Spleen (tissue), 11 donors: ENCODE data around the gene LRP11. TPM values are rescaled to one million over a fixed set of nuclear protein-coding genes. Genes with fewer than 3 reads are reported as not detected.
"Not testable (repeated sequence)": the region's sequence is repeated elsewhere in the genome, so short reads cannot be mapped to it uniquely, and the experiment has no call there.

ENCODE experiments used
- DNase-seq: peaks from one replicate; pipeline ENCODE4 v3.0.0-alpha.2; 2020
- H3K27ac ChIP-seq, 8 donors: fragments of 200-600 bp; sonication (generic) in 7 of 8; 1 replicate in 4 of 8; 2 replicates in 4 of 8; pipeline versions ENCODE4 v1.5.0 to v1.8.0; 2016 to 2021; ENCODE audit warnings: inconsistent platforms in 4 of 8, mild to moderate bottlenecking in 4 of 8, moderate library complexity in 1 of 8
- H3K27me3 ChIP-seq, 7 donors: fragments of 200-600 bp; sonication (generic) in 6 of 7; replicated peaks in 1 of 7; 1 replicate in 4 of 7; 2 replicates in 3 of 7; pipeline versions ENCODE4 v1.5.0 to v1.8.0; 2016 to 2021; ENCODE audit warnings: inconsistent platforms in 3 of 7, mild to moderate bottlenecking in 1 of 7
- H3K36me3 ChIP-seq, 6 donors: fragments of 200-600 bp; sonication (generic) in 5 of 6; 1 replicate in 4 of 6; 2 replicates in 2 of 6; pipeline versions ENCODE4 v1.5.0 to v1.8.0; 2016 to 2021; ENCODE audit warnings: inconsistent platforms in 2 of 6
- H3K4me1 ChIP-seq, 6 donors: fragments of 200-600 bp; sonication (generic) in 5 of 6; 1 replicate in 3 of 6; 2 replicates in 3 of 6; pipeline versions ENCODE4 v1.5.0 to v1.8.0; 2016 to 2021; ENCODE audit warnings: inconsistent platforms in 3 of 6
- H3K4me3 ChIP-seq, 8 donors: fragments of 200-600 bp; sonication (generic) in 7 of 8; 1 replicate in 4 of 8; 2 replicates in 4 of 8; pipeline versions ENCODE4 v1.5.0 to v1.8.0; 2016 to 2021; ENCODE audit warnings: inconsistent platforms in 4 of 8, mild to moderate bottlenecking in 4 of 8, moderate library complexity in 2 of 8
- H3K9me3 ChIP-seq, 8 donors: fragments of 200-600 bp; sonication (generic) in 7 of 8; 1 replicate in 4 of 8; 2 replicates in 4 of 8; pipeline versions ENCODE4 v1.5.0 to v1.8.0; 2016 to 2021; ENCODE audit warnings: inconsistent platforms in 4 of 8
- CTCF ChIP-seq, 11 experiments: fragments of 200-600 bp in 7 of 11; fragments of 450-650 bp in 4 of 11; sonication (generic) in 4 of 11; IDR thresholded peaks in 8 of 11; conservative IDR thresholded peaks in 3 of 11; 1 replicate in 7 of 11; 2 replicates in 4 of 11; pipeline versions ENCODE4 v1.4.0 to v1.8.0; 2016 to 2021; ENCODE audit warnings: antibody characterized with exemption in 11 of 11, inconsistent platforms in 4 of 11, mild to moderate bottlenecking in 1 of 11
- POLR2A ChIP-seq, 3 donors: fragments of 450-650 bp; IDR thresholded peaks; one replicate each; pipeline ENCODE4 v1.5.1; 2017; ENCODE audit warnings: antibody characterized with exemption in 3 of 3, mild to moderate bottlenecking in 1 of 3
- POLR2AphosphoS5 ChIP-seq, 3 donors: sonication (generic); formaldehyde crosslinking; IDR thresholded peaks; one replicate each; pipeline ENCODE4 v1.5.1; 2017; ENCODE audit warnings: antibody characterized with exemption in 3 of 3
- WGBS, 5 donors: extraction: QIAGEN DNeasy Blood & Tissue Kit in 3 of 5; methylation state at CpG; one replicate each; pipeline versions ENCODE4 v1.1.5 to v1.1.7; 2013 to 2018; 5-methylcytosine and 5-hydroxymethylcytosine counted together
- intact Hi-C: fragments of 100-400 bp; cut with DNase I; formaldehyde crosslinking; loops from one replicate; pipeline ENCODE4 v1.15.0; 2023; ENCODE audit warnings: low total_unique reads
- polyA plus RNA-seq, 3 donors: library from polyadenylated mRNA; stranded (reverse); fragments of 200-250 nt; gene quantifications; one replicate each; pipeline ENCODE4 v1.2.1, GENCODE V29; 2013
- total RNA-seq, 7 donors: library from RNA; depleted of rRNA in 3 of 7; stranded (reverse); fragments of >200 nt in 3 of 7; fragmentation: NEBNext Ultra II Directional in 4 of 7; extraction: Animal tissue kit (Norgen Biotek cat#: 25700) in 4 of 7; gene quantifications; one replicate each; pipeline versions ENCODE4 v1.1.0 to v1.2.1, GENCODE V29; 2016 to 2021
- donor health status: healthy with polysubstance abuse.
- donor health status: DM: no; HTN: no; CAD: no; lungs with moderate emphysema.
- donor health status: DM: no; HTN: no; CAD: no.
- donor health status: Bipolar disorder and iron deficiency.
- donor health status: healthy.
- donor health status: DM: no; HTN: no; CAD: no.
- donor health status: DM: yes; HTN: yes; CAD: no.

Gene LRP11
- total and polyA plus RNA-seq, 10 donors, result 0.65 to 15.0 (median 7.1) TPM

- DNase-seq, result no peak
- Histone ChIP-seq H3K4me1 (peaks cover 0 to 19% (median 12%) of the 10 kb centered on the region in 6 donors), H3K4me3 (no peak overlapping the region), H3K36me3 (no peaks in the 10 kb centered on the region), H3K27ac (no peak overlapping the region), H3K9me3 (no peaks in the 10 kb centered on the region), H3K27me3 (peaks cover 0 to 10% (median 0%) of the 10 kb centered on the region in 7 donors)
- intact Hi-C loops, result no loop called here
- 91 to 98% (median 93%) methylated on average over 5 of the region's 5 CpGs for WGBS, 5 donors
- TF ChIP-seq POLR2A (IDR thresholded peaks at IDR 0.05), result no peak
- TF ChIP-seq POLR2AphosphoS5 (IDR thresholded peaks at IDR 0.05), result no peak
- TF ChIP-seq CTCF (IDR thresholded peaks at IDR 0.05 in 8 of 11, conservative IDR thresholded peaks at IDR 0.05 in 3 of 11), result no peak
Observed at GRCh38 chr6:149855040-149855654, 9.0 kb downstream of the LRP11 start.

- peaks cover 0 to 19% (median 12%) of the 10 kb centered on the region in 6 donors for H3K4me1 ChIP-seq
- no peak overlapping the region for H3K27ac ChIP-seq
- no peak overlapping the region for H3K4me3 ChIP-seq
- TF ChIP-seq POLR2AphosphoS5 (IDR thresholded peaks at IDR 0.05) (no peak), POLR2A (IDR thresholded peaks at IDR 0.05) (no peak), CTCF (IDR thresholded peaks at IDR 0.05 in 8 of 11, conservative IDR thresholded peaks at IDR 0.05 in 3 of 11) (no peak)
- no peak for DNase-seq
- WGBS, 5 donors, result 72 to 82% (median 77%) methylated on average over 6 of the region's 6 CpGs
- intact Hi-C loops, result no loop called here
- H3K27me3 ChIP-seq, result peaks cover 0 to 10% (median 0%) of the 10 kb centered on the region in 7 donors
- H3K9me3 ChIP-seq, result no peaks in the 10 kb centered on the region
- no peaks in the 10 kb centered on the region for H3K36me3 ChIP-seq
Observed at GRCh38 chr6:149854532-149854931, 9.6 kb downstream of the LRP11 start.

DNA sequence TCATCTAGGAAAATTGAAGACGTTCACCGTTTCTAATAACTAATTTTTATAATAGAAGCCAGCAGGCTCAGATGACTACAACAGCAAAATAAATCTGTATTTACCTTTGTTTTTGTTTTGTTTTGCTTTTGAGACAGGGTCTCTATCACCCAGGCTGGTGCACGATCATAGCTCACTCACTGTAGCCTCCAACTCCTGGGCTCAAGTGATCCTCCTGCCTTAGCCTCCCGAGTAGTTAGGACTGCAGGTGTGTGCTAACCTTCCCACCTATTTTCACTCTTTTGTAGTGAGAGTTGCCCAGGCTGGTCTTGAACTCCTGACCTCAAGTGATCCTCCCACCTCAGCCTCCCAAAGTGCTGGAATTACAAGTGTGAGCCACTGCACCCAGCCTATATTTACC, 10.1 kb downstream of the LRP11 start:
- peaks cover 0 to 19% (median 12%) of the 10 kb centered on the region in 6 donors for H3K4me1 ChIP-seq
- DNase-seq, intact Hi-C loops, H3K4me3 ChIP-seq, H3K27me3 ChIP-seq, H3K27ac ChIP-seq, H3K9me3 ChIP-seq, H3K36me3 ChIP-seq: not testable (repeated sequence)
- 94 to 96% (median 94%) methylated on average over 4 of the region's 4 CpGs for WGBS, 5 donors

DNA sequence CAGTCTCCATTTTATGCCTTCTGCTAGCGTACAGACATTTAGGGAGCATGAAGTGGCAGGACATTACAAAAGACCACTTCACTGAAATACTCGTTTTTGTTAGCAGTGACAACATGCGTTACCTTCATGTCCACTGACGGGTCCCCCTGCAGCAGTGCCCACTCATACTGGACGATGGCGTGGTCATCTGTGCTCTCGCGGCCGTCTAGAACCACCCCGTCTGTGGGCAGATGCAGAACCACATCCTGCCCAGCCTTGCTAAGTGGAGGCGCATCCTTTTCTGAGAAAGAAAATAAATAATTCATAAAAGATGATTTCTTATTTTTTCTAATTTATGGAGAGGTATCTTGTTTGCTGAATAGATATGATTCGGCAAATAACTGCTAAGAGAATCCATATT, 11.3 kb downstream of the LRP11 start:
- intact Hi-C loops, result no loop called here
- peaks cover 0 to 10% (median 0%) of the 10 kb centered on the region in 7 donors for H3K27me3 ChIP-seq
- peaks cover 0 to 19% (median 12%) of the 10 kb centered on the region in 6 donors for H3K4me1 ChIP-seq
- TF ChIP-seq POLR2A (IDR thresholded peaks at IDR 0.05), result no peak
- TF ChIP-seq POLR2AphosphoS5 (IDR thresholded peaks at IDR 0.05), result no peak
- no peak for TF ChIP-seq CTCF (IDR thresholded peaks at IDR 0.05 in 8 of 11, conservative IDR thresholded peaks at IDR 0.05 in 3 of 11)
- H3K36me3 ChIP-seq, result no peaks in the 10 kb centered on the region
- 56 to 70% (median 69%) methylated on average over 12 of the region's 12 CpGs for WGBS, 5 donors
- H3K4me3 ChIP-seq, result no peak overlapping the region
- no peaks in the 10 kb centered on the region for H3K9me3 ChIP-seq
- H3K27ac ChIP-seq, result no peak overlapping the region
- DNase-seq, result no peak
